ENCODE results near the gene NUMB.

GRCh38 chr14:73339846-73340595 is 118.3 kb downstream of the NUMB start:
- TF ChIP-seq CTCF (IDR thresholded peaks at IDR 0.05) (no peak), POLR2A (IDR thresholded peaks at IDR 0.05) (no peak)
